Measurements from ENCODE around the gene PPP3CA.
"Not testable (repeated sequence)": the region's sequence is repeated elsewhere in the genome, so short reads cannot be mapped to it uniquely, and the experiment has no call there.

Gene PPP3CA

GRCh38 chr4:101033986-101034385, 313.3 kb downstream of the PPP3CA start:
- DNase-seq: no peak

GRCh38 chr4:101032541-101032940, 314.8 kb downstream of the PPP3CA start:
- DNase-seq: no peak

GRCh38 chr4:101031971-101032370, 315.4 kb downstream of the PPP3CA start:
- no peak for DNase-seq

GRCh38 chr4:101028886-101029285, 318.4 kb downstream of the PPP3CA start:
- no peak for DNase-seq

GRCh38 chr4:101027721-101028120, 319.6 kb downstream of the PPP3CA start:
- DNase-seq: no peak

- DNase-seq: no peak
Measured at GRCh38 chr4:101025755-101026154, 321.6 kb downstream of the PPP3CA start.

GRCh38 chr4:101022151-101023024, 324.9 kb downstream of the PPP3CA start:
- DNase-seq: no peak

GRCh38 chr4:101020956-101021355, 326.4 kb downstream of the PPP3CA start:
- no peak for DNase-seq

GRCh38 chr4:101019941-101020401, 327.4 kb downstream of the PPP3CA start:
- DNase-seq: no peak

- DNase-seq: no peak
Measured at GRCh38 chr4:101019313-101019712, 328.0 kb downstream of the PPP3CA start.

GRCh38 chr4:101018836-101019235, 328.5 kb downstream of the PPP3CA start:
- no peak for DNase-seq

GRCh38 chr4:101014417-101014816, 332.9 kb downstream of the PPP3CA start:
- no peak for DNase-seq

GRCh38 chr4:101010987-101011386, 336.3 kb downstream of the PPP3CA start:
- no peak for DNase-seq

GRCh38 chr4:101009471-101009870, 337.9 kb downstream of the PPP3CA start:
- no peak for DNase-seq

GRCh38 chr4:101008503-101008902, 338.8 kb downstream of the PPP3CA start:
- DNase-seq: no peak

- DNase-seq: no peak
Measured at GRCh38 chr4:101005659-101006058, 341.7 kb downstream of the PPP3CA start.

GRCh38 chr4:101000496-101000895, 346.8 kb downstream of the PPP3CA start:
- no peak for DNase-seq

- no peak for DNase-seq
Measured at GRCh38 chr4:100995671-100996070, 351.7 kb downstream of the PPP3CA start.

- not testable (repeated sequence) for DNase-seq
Measured at GRCh38 chr4:100995002-100995401, 352.3 kb downstream of the PPP3CA start.

GRCh38 chr4:100991332-100992069, 355.8 kb downstream of the PPP3CA start:
- DNase-seq: not testable (repeated sequence)

GRCh38 chr4:100989401-100989800, 357.9 kb downstream of the PPP3CA start:
- DNase-seq: no peak

GRCh38 chr4:100988876-100989275, 358.4 kb downstream of the PPP3CA start:
- no peak for DNase-seq

GRCh38 chr4:100986360-100986868, 360.9 kb downstream of the PPP3CA start:
- no peak for DNase-seq

GRCh38 chr4:100985576-100985975, 361.8 kb downstream of the PPP3CA start:
- no peak for DNase-seq

All from DMS79 (cell line).